Measurements from ENCODE around the gene PDILT. TPM values are rescaled to one million over a fixed set of nuclear protein-coding genes. Genes with fewer than 3 reads are reported as not detected.

The PDILT gene
- total RNA-seq, 1 experiment from 2014 or later, result not detected

DNA sequence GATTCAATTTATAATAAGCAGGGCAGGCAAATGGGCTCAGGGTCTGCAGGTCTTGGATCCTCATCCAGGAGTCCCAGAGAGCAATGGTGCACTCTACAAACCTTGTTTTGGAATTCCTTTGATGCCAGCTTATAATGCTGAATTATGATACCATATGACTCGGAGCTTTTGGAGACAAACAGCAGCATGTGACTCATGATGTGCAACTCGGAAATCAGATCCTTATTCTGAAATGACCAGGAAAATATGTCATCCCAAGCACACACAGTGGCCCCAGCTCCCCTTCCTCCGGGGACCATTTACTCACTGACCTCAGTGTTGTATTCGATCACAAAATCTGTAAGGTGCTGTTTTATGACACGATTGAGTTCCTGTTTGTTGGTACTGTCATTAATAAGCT, 31.8 kb downstream of the PDILT start:
- Histone ChIP-seq H3K56ac (ENCODE audit: insufficient read length, low read depth, low read length) (no peak overlapping the region), H3K9ac (ENCODE audit: extremely low read depth, insufficient read length, low read length) (no peak overlapping the region), H3K4me2 (ENCODE audit: insufficient read depth, insufficient read length, low read length) (no peak overlapping the region), H4K8ac (replicated peaks; ENCODE audit: insufficient read length, low read depth, low read length) (no peak overlapping the region), H3K14ac (ENCODE audit: insufficient read depth, low read length) (no peak overlapping the region), H3T11ph (ENCODE audit: low read length) (no peak overlapping the region), H3K79me1 (ENCODE audit: insufficient read depth, low read depth, low read length, poor library complexity, severe bottlenecking) (no peaks in the 10 kb centered on the region), H2BK120ac (ENCODE audit: low read depth, low read length, poor library complexity, severe bottlenecking) (no peak overlapping the region), H3K18ac (ENCODE audit: insufficient read length, low read depth, low read length) (no peak overlapping the region), H4K20me1 (ENCODE audit: control insufficient read depth, insufficient read depth, insufficient read length) (no peaks in the 10 kb centered on the region), H4K5ac (ENCODE audit: insufficient read length, low read depth, low read length) (no peak overlapping the region), H2BK12ac (ENCODE audit: insufficient read length, low read depth, low read length) (no peak overlapping the region), H3K27me3 (ENCODE audit: insufficient read depth, low read length) (no peaks in the 10 kb centered on the region), H2BK5ac (ENCODE audit: insufficient read length, low read length) (no peak overlapping the region), H4K91ac (ENCODE audit: insufficient read length, low read depth, low read length) (no peak overlapping the region), H2AFZ (ENCODE audit: low read length) (no peak overlapping the region), H3K79me2 (ENCODE audit: insufficient read depth, low read length) (no peaks in the 10 kb centered on the region), H3K4ac (ENCODE audit: low read depth, low read length) (no peak overlapping the region), H3K27ac (ENCODE audit: insufficient read length, low read depth, low read length) (no peak overlapping the region), H3K4me1 (ENCODE audit: insufficient read depth, low read length) (no peaks in the 10 kb centered on the region), H2AK5ac (ENCODE audit: insufficient read length, low read length) (no peak overlapping the region), H3K23me2 (ENCODE audit: insufficient read length, low read depth, low read length, poor library complexity, severe bottlenecking) (no peaks in the 10 kb centered on the region), H2BK15ac (ENCODE audit: low read depth, low read length) (no peak overlapping the region), H3K9me3 (ENCODE audit: control insufficient read depth, low read depth, low read length) (no peaks in the 10 kb centered on the region), H3K23ac (ENCODE audit: insufficient read length, low read depth, low read length) (no peak overlapping the region), H2BK20ac (ENCODE audit: low read depth, low read length, poor library complexity, severe bottlenecking) (no peak overlapping the region)
- Mint-ChIP-seq H3K9me3 (no peaks in the 10 kb centered on the region), H3K27ac (no peak overlapping the region), H3K36me3 (ENCODE audit: insufficient read depth in 1 of 3, low read depth in 3 of 3) (no peaks in the 10 kb centered on the region), H3K4me1 (no peaks in the 10 kb centered on the region), H3K27me3 (ENCODE audit: low read depth) (peaks cover 8% of the 10 kb centered on the region), H3K4me3 (no peak overlapping the region)
- no CpG with 5 or more reads among the region's 5 CpGs for WGBS (ENCODE audit: extremely low coverage, insufficient read length, low lambda C conversion rate)
- TF ChIP-seq CTCF (conservative IDR thresholded peaks at IDR 0.05), result no peak
- DNase-seq, result no peak

Measured in H9 (cell line).